HS-5 (cell line): Measurements from ENCODE around the gene CLEC1A.

Experiments used
- DNase-seq: peaks from one replicate; pipeline ENCODE4 v3.0.0-alpha.2; 2012; ENCODE audit warnings: low read depth

The CLEC1A gene

GRCh38 chr12:10101042-10101579 lies 2.3 kb upstream of the CLEC1A start:
- no peak for DNase-seq

- DNase-seq = no peak
Measured at GRCh38 chr12:10097521-10097920, 1.3 kb downstream of the CLEC1A start.

- DNase-seq = no peak
Measured at GRCh38 chr12:10095971-10096370, 2.8 kb downstream of the CLEC1A start.

GRCh38 chr12:10094646-10095395 lies 4.0 kb downstream of the CLEC1A start:
- DNase-seq = no peak

- no peak for DNase-seq
Measured at GRCh38 chr12:10088955-10089900, 9.6 kb downstream of the CLEC1A start.

- no peak for DNase-seq
Measured at GRCh38 chr12:10088031-10088430, 10.8 kb downstream of the CLEC1A start.

- no peak for DNase-seq
Measured at GRCh38 chr12:10086387-10086786, 12.4 kb downstream of the CLEC1A start.

- DNase-seq = no peak
Measured at GRCh38 chr12:10084733-10085132, 14.1 kb downstream of the CLEC1A start.

GRCh38 chr12:10082117-10082874 lies 16.5 kb downstream of the CLEC1A start:
- DNase-seq = no peak

GRCh38 chr12:10075451-10075850 lies 23.3 kb downstream of the CLEC1A start:
- DNase-seq = no peak

- no peak for DNase-seq
Measured at GRCh38 chr12:10073261-10073660, 25.5 kb downstream of the CLEC1A start.

GRCh38 chr12:10072131-10072530 lies 26.7 kb downstream of the CLEC1A start:
- DNase-seq = no peak

GRCh38 chr12:10070380-10070779 lies 28.4 kb downstream of the CLEC1A start:
- no peak for DNase-seq

GRCh38 chr12:10069976-10070375 lies 28.8 kb downstream of the CLEC1A start:
- no peak for DNase-seq

GRCh38 chr12:10069099-10069498 lies 29.7 kb downstream of the CLEC1A start:
- no peak for DNase-seq

GRCh38 chr12:10068644-10069043 lies 30.1 kb downstream of the CLEC1A start:
- no peak for DNase-seq

GRCh38 chr12:10067942-10068341 lies 30.8 kb downstream of the CLEC1A start:
- DNase-seq = no peak

- no peak for DNase-seq
Measured at GRCh38 chr12:10067264-10067663, 31.5 kb downstream of the CLEC1A start.

GRCh38 chr12:10065241-10065640 lies 33.5 kb downstream of the CLEC1A start:
- DNase-seq = no peak

- no peak for DNase-seq
Measured at GRCh38 chr12:10058387-10058786, 40.4 kb downstream of the CLEC1A start.

GRCh38 chr12:10052193-10052913 lies 46.4 kb downstream of the CLEC1A start:
- no peak for DNase-seq
